Measurements from ENCODE around the gene ANXA4.

GRCh38 chr2:69781321-69782248 is 39.7 kb downstream of the ANXA4 start:
- TF ChIP-seq, protein P1, sequence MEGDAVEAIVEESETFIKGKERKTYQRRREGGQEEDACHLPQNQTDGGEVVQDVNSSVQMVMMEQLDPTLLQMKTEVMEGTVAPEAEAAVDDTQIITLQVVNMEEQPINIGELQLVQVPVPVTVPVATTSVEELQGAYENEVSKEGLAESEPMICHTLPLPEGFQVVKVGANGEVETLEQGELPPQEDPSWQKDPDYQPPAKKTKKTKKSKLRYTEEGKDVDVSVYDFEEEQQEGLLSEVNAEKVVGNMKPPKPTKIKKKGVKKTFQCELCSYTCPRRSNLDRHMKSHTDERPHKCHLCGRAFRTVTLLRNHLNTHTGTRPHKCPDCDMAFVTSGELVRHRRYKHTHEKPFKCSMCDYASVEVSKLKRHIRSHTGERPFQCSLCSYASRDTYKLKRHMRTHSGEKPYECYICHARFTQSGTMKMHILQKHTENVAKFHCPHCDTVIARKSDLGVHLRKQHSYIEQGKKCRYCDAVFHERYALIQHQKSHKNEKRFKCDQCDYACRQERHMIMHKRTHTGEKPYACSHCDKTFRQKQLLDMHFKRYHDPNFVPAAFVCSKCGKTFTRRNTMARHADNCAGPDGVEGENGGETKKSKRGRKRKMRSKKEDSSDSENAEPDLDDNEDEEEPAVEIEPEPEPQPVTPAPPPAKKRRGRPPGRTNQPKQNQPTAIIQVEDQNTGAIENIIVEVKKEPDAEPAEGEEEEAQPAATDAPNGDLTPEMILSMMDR (IDR thresholded peaks at IDR 0.05) = no peak
- peak in 2 of 4 donors; percentile 16 to 40 for TF ChIP-seq POLR2AphosphoS5 (IDR thresholded peaks at IDR 0.05)

All from sigmoid colon (tissue), 4 donors.